HUES64 (cell line): ENCODE measurements around the gene SND1.

Source experiments
- H3K27ac ChIP-seq: 2 replicates; pipeline ENCODE4 v1.7.0; 2013; ENCODE audit warnings: low read depth, low read length, inconsistent platforms
- H3K27me3 ChIP-seq: 2 replicates; pipeline ENCODE4 v1.6.1; 2013; ENCODE audit warnings: mild to moderate bottlenecking, low read length; ENCODE audit not compliant: insufficient read depth
- H3K36me3 ChIP-seq: 2 replicates; pipeline ENCODE4 v1.6.1; 2013; ENCODE audit warnings: mild to moderate bottlenecking, low read length; ENCODE audit not compliant: insufficient read depth
- H3K4me1 ChIP-seq: 2 replicates; pipeline ENCODE4 v1.6.1; 2013; ENCODE audit warnings: mild to moderate bottlenecking, low read length, moderate library complexity; ENCODE audit not compliant: insufficient read depth
- H3K4me3 ChIP-seq: 2 replicates; pipeline ENCODE4 v1.5.1; 2013; ENCODE audit warnings: mild to moderate bottlenecking, low read length, moderate library complexity
- H3K9ac ChIP-seq: 2 replicates; pipeline ENCODE4 v1.6.1; 2013; ENCODE audit warnings: mild to moderate bottlenecking, low read depth, low read length
- H3K9me3 ChIP-seq: 2 replicates; pipeline ENCODE4 v1.6.1; 2013; ENCODE audit warnings: low read depth, low read length; ENCODE audit not compliant: insufficient read depth
- WGBS: fragments of 150-250, 120-280 bp; methylation state at CpG from one replicate; pipeline ENCODE4 v1.1.7; 2013; ENCODE audit warnings: missing lambda C conversion rate; 5-methylcytosine and 5-hydroxymethylcytosine counted together

Gene SND1

GRCh38 chr7:128117691-128118090, 465.7 kb downstream of the SND1 start:
- H3K36me3 ChIP-seq = no peaks in the 10 kb centered on the region
- H3K4me3 ChIP-seq = no peak overlapping the region
- H3K4me1 ChIP-seq = no peaks in the 10 kb centered on the region; the same call in 1 of the 2 replicates
- WGBS = 90% methylated on average over 6 of the region's 6 CpGs
- H3K27ac ChIP-seq = no peak overlapping the region
- peaks cover 25% of the 10 kb centered on the region for H3K27me3 ChIP-seq
- H3K9ac ChIP-seq = no peak overlapping the region
- no peaks in the 10 kb centered on the region for H3K9me3 ChIP-seq

GRCh38 chr7:128119036-128119435, 467.0 kb downstream of the SND1 start:
- no peaks in the 10 kb centered on the region; the same call in 1 of the 2 replicates for H3K4me1 ChIP-seq
- H3K36me3 ChIP-seq = no peaks in the 10 kb centered on the region
- no peak overlapping the region for H3K9ac ChIP-seq
- H3K4me3 ChIP-seq = no peak overlapping the region
- peaks cover 23% of the 10 kb centered on the region for H3K27me3 ChIP-seq
- no peaks in the 10 kb centered on the region for H3K9me3 ChIP-seq
- 89% methylated on average over 5 of the region's 5 CpGs for WGBS
- no peak overlapping the region for H3K27ac ChIP-seq

GRCh38 chr7:128120116-128120515, 468.1 kb downstream of the SND1 start:
- H3K4me1 ChIP-seq = no peaks in the 10 kb centered on the region; the same call in 1 of the 2 replicates
- H3K9me3 ChIP-seq = no peaks in the 10 kb centered on the region
- WGBS = 93% methylated on average over 7 of the region's 7 CpGs
- H3K27me3 ChIP-seq = peaks cover 14% of the 10 kb centered on the region; the same call in 1 of the 2 replicates
- H3K4me3 ChIP-seq = no peak overlapping the region
- H3K27ac ChIP-seq = no peak overlapping the region
- no peaks in the 10 kb centered on the region for H3K36me3 ChIP-seq
- no peak overlapping the region for H3K9ac ChIP-seq

- Histone ChIP-seq H3K27ac (no peak overlapping the region), H3K36me3 (no peaks in the 10 kb centered on the region), H3K9ac (no peak overlapping the region), H3K27me3 (peaks cover 11% of the 10 kb centered on the region; the same call in 1 of the 2 replicates), H3K4me1 (no peaks in the 10 kb centered on the region; the same call in 1 of the 2 replicates), H3K9me3 (no peaks in the 10 kb centered on the region), H3K4me3 (no peak overlapping the region)
- 84% methylated on average over 7 of the region's 7 CpGs for WGBS
These were observed 469.0 kb downstream of the SND1 start for GRCh38 chr7:128120976-128121490.

GRCh38 chr7:128121711-128122530, 469.9 kb downstream of the SND1 start:
- Histone ChIP-seq H3K36me3 (no peaks in the 10 kb centered on the region), H3K27ac (no peak overlapping the region), H3K9me3 (no peaks in the 10 kb centered on the region), H3K4me3 (no peak overlapping the region), H3K27me3 (peaks cover 3% of the 10 kb centered on the region; the same call in 1 of the 2 replicates), H3K9ac (no peak overlapping the region), H3K4me1 (no peaks in the 10 kb centered on the region)
- 84% methylated on average over 18 of the region's 21 CpGs for WGBS

GRCh38 chr7:128122576-128123290, 470.7 kb downstream of the SND1 start:
- H3K4me3 ChIP-seq = no peak overlapping the region
- 92% methylated on average over 12 of the region's 12 CpGs for WGBS
- no peaks in the 10 kb centered on the region for H3K36me3 ChIP-seq
- peaks cover 3% of the 10 kb centered on the region; the same call in 1 of the 2 replicates for H3K27me3 ChIP-seq
- no peaks in the 10 kb centered on the region for H3K9me3 ChIP-seq
- H3K4me1 ChIP-seq = no peaks in the 10 kb centered on the region
- H3K27ac ChIP-seq = no peak overlapping the region
- H3K9ac ChIP-seq = no peak overlapping the region

- Histone ChIP-seq H3K9ac (no peak overlapping the region), H3K4me3 (no peak overlapping the region), H3K27me3 (peaks cover 2% of the 10 kb centered on the region; the same call in 1 of the 2 replicates), H3K36me3 (no peaks in the 10 kb centered on the region), H3K4me1 (no peaks in the 10 kb centered on the region), H3K27ac (no peak overlapping the region), H3K9me3 (no peaks in the 10 kb centered on the region)
- WGBS = 78% methylated on average over 12 of the region's 12 CpGs
These were observed 471.5 kb downstream of the SND1 start for GRCh38 chr7:128123291-128124037.

GRCh38 chr7:128124786-128125185, 472.8 kb downstream of the SND1 start:
- H3K4me1 ChIP-seq = no peaks in the 10 kb centered on the region
- no peak overlapping the region for H3K27ac ChIP-seq
- 96% methylated on average over 4 of the region's 4 CpGs for WGBS
- no peaks in the 10 kb centered on the region for H3K9me3 ChIP-seq
- H3K27me3 ChIP-seq = peaks cover 5% of the 10 kb centered on the region
- no peak overlapping the region for H3K4me3 ChIP-seq
- H3K9ac ChIP-seq = no peak overlapping the region
- H3K36me3 ChIP-seq = no peaks in the 10 kb centered on the region

- no peaks in the 10 kb centered on the region for H3K4me1 ChIP-seq
- no peaks in the 10 kb centered on the region for H3K9me3 ChIP-seq
- H3K9ac ChIP-seq = no peak overlapping the region
- no peak overlapping the region for H3K4me3 ChIP-seq
- no CpG with 5 or more reads among the region's 1 CpG for WGBS
- H3K27me3 ChIP-seq = peaks cover 15% of the 10 kb centered on the region
- H3K36me3 ChIP-seq = no peaks in the 10 kb centered on the region
- H3K27ac ChIP-seq = no peak overlapping the region
These were observed 473.8 kb downstream of the SND1 start for GRCh38 chr7:128125816-128126215.

- 91% methylated on average over 3 of the region's 3 CpGs for WGBS
- peaks cover 38% of the 10 kb centered on the region for H3K27me3 ChIP-seq
These were observed 476.4 kb downstream of the SND1 start for GRCh38 chr7:128128401-128128800.

More at GRCh38 chr7:128128401-128128800, 476.4 kb downstream of the SND1 start:
- no peaks in the 10 kb centered on the region for H3K9me3 ChIP-seq
- H3K4me1 ChIP-seq = no peaks in the 10 kb centered on the region
- no peak overlapping the region for H3K27ac ChIP-seq
- H3K4me3 ChIP-seq = no peak overlapping the region
- no peaks in the 10 kb centered on the region for H3K36me3 ChIP-seq
- H3K9ac ChIP-seq = no peak overlapping the region
